Left lung (tissue), 10 donors: Measurements from ENCODE around the gene BRSK2. TPM values are rescaled to one million over a fixed set of nuclear protein-coding genes. Genes with fewer than 3 reads are reported as not detected.
"Not testable (repeated sequence)": the region's sequence is repeated elsewhere in the genome, so short reads cannot be mapped to it uniquely, and the experiment has no call there.

Experiments
- ATAC-seq: fragments of 200-7000 bp; cut with Tn5 transposase; one replicate; pipeline ENCODE4 v1.9.1; 2020; ENCODE audit warnings: moderate library complexity
- DNase-seq, 4 donors: peaks; one replicate each; pipeline ENCODE4 v3.0.0-alpha.2; 2013 to 2020
- H3K27ac ChIP-seq, 2 donors: fragments of 200-600 bp; sonication (generic) in 1 of 2; one replicate each; pipeline versions ENCODE4 v1.5.0 to v1.8.0; 2020 to 2021
- H3K27me3 ChIP-seq, 2 donors: fragments of 200-600 bp; sonication (generic) in 1 of 2; one replicate each; pipeline versions ENCODE4 v1.5.0 to v1.8.0; 2020 to 2021
- H3K36me3 ChIP-seq, 2 donors: fragments of 200-600 bp; sonication (generic) in 1 of 2; one replicate each; pipeline versions ENCODE4 v1.5.0 to v1.8.0; 2020 to 2021
- H3K4me1 ChIP-seq, 2 donors: fragments of 200-600 bp; one replicate each; pipeline ENCODE4 v1.8.0; 2021
- H3K4me3 ChIP-seq, 2 donors: fragments of 200-600 bp; sonication (generic) in 1 of 2; one replicate each; pipeline versions ENCODE4 v1.5.0 to v1.8.0; 2020 to 2021; ENCODE audit warnings: mild to moderate bottlenecking in 1 of 2
- H3K9me3 ChIP-seq, 2 donors: fragments of 200-600 bp; sonication (generic) in 1 of 2; one replicate each; pipeline versions ENCODE4 v1.5.0 to v1.8.0; 2020 to 2021
- CTCF ChIP-seq, 2 donors: fragments of 200-600 bp; sonication (generic) in 1 of 2; IDR thresholded peaks; one replicate each; pipeline versions ENCODE4 v1.5.0 to v1.8.0; 2021; ENCODE audit warnings: antibody characterized with exemption in 2 of 2
- intact Hi-C, 2 donors: fragments of 100-400 bp; cut with DNase I; formaldehyde crosslinking; loops; one replicate each; pipeline versions ENCODE4 v1.11.2 to v1.14.2; 2022
- polyA plus RNA-seq, 6 donors: library from polyadenylated mRNA; unstranded; fragments of 120-200 nt; gene quantifications; one replicate each; pipeline ENCODE4 v1.2.1, GENCODE V29; 2013; ENCODE audit not compliant: insufficient read length in 6 of 6
- total RNA-seq, 2 donors: library from RNA; stranded (reverse); fragmentation: NEBNext Ultra II Directional; extraction: Animal tissue kit (Norgen Biotek cat#: 25700); gene quantifications; one replicate each; pipeline ENCODE4 v1.2.1, GENCODE V29; 2021
- donor health status: DM: no; HTN: yes; CAD: no.
- donor health status: DM: no; HTN: no; CAD: no.

Gene BRSK2
- total and polyA plus RNA-seq, 8 donors: 0.13 to 1.1 (median 0.69) TPM

GRCh38 chr11:1508986-1509385 lies 119.3 kb downstream of the BRSK2 start:
- Histone ChIP-seq H3K9me3 (no peaks in the 10 kb centered on the region), H3K27ac (no peak overlapping the region), H3K36me3 (no peaks in the 10 kb centered on the region), H3K4me3 (no peak overlapping the region), H3K27me3 (no peaks in the 10 kb centered on the region), H3K4me1 (peaks cover 13 to 42% of the 10 kb centered on the region in 2 donors)
- TF ChIP-seq CTCF (IDR thresholded peaks at IDR 0.05): no peak
- DNase-seq (no peak), ATAC-seq (peak; percentile 68)
- intact Hi-C loops: no loop called here

GRCh38 chr11:1509626-1510255 lies 120.0 kb downstream of the BRSK2 start:
- no peak overlapping the region for H3K27ac ChIP-seq
- H3K4me1 ChIP-seq: peaks cover 10 to 44% of the 10 kb centered on the region in 2 donors
- intact Hi-C loops: loop anchor here in 1 of 2 donors (10.0 kb wide), 1 partner anchor 215 kb away; no protein-coding TSS in a partner anchor
- H3K4me3 ChIP-seq: no peak overlapping the region
- no peaks in the 10 kb centered on the region for H3K36me3 ChIP-seq
- ATAC-seq (no peak), DNase-seq (peak in 1 of 4 donors; percentile 37)
- no peaks in the 10 kb centered on the region for H3K9me3 ChIP-seq
- no peaks in the 10 kb centered on the region for H3K27me3 ChIP-seq
- TF ChIP-seq CTCF (IDR thresholded peaks at IDR 0.05): no peak

GRCh38 chr11:1510351-1510750 lies 120.6 kb downstream of the BRSK2 start:
- not testable (repeated sequence) for H3K27ac ChIP-seq, H3K9me3 ChIP-seq, H3K36me3 ChIP-seq, H3K27me3 ChIP-seq, ATAC-seq, H3K4me3 ChIP-seq
- intact Hi-C loops: loop anchor here in 1 of 2 donors (10.0 kb wide), 1 partner anchor 216 kb away; no protein-coding TSS in a partner anchor
- DNase-seq: peak in 1 of 4 donors; percentile 28
- peaks cover 12 to 51% of the 10 kb centered on the region in 2 donors for H3K4me1 ChIP-seq

- peaks cover 16 to 56% of the 10 kb centered on the region in 2 donors for H3K4me1 ChIP-seq
- H3K9me3 ChIP-seq: no peaks in the 10 kb centered on the region
- intact Hi-C loops: loop anchor here in 1 of 2 donors (10.0 kb wide), 1 partner anchor 216 kb away; no protein-coding TSS in a partner anchor
- no peak for TF ChIP-seq CTCF (IDR thresholded peaks at IDR 0.05)
- no peaks in the 10 kb centered on the region for H3K36me3 ChIP-seq
- ATAC-seq (no peak), DNase-seq (no peak)
- H3K27ac ChIP-seq: no peak overlapping the region
- no peak overlapping the region for H3K4me3 ChIP-seq
- H3K27me3 ChIP-seq: no peaks in the 10 kb centered on the region
These were observed 121.2 kb downstream of the BRSK2 start for GRCh38 chr11:1510928-1511327.

GRCh38 chr11:1511937-1512496 lies 122.3 kb downstream of the BRSK2 start:
- Histone ChIP-seq H3K27me3 (no peaks in the 10 kb centered on the region), H3K9me3 (no peaks in the 10 kb centered on the region), H3K27ac (no peak overlapping the region), H3K4me1 (peaks cover 16 to 65% of the 10 kb centered on the region in 2 donors), H3K36me3 (no peaks in the 10 kb centered on the region), H3K4me3 (no peak overlapping the region)
- no peak for TF ChIP-seq CTCF (IDR thresholded peaks at IDR 0.05)
- DNase-seq (peak in 1 of 4 donors; percentile 41), ATAC-seq (no peak)
- intact Hi-C loops: loop anchor here in 1 of 2 donors (10.0 kb wide), 1 partner anchor 217 kb away; no protein-coding TSS in a partner anchor

Other genes starting within 250 kb of the BRSK2 start
- gene MUC5AC, start 232.0 kb upstream of the BRSK2 start, total RNA-seq: under 1 TPM in 1 of 2 donors, not detected in 1; 0.37 TPM
- under 1 TPM; 0.04 to 0.75 (median 0.23) TPM for gene MUC5AC, start 232.0 kb upstream of the BRSK2 start, polyA plus RNA-seq
- 10 to 100 TPM in 1 of 2 donors, under 1 TPM in 1; 0.06 to 33.4 TPM for gene MUC5B, start 166.9 kb upstream of the BRSK2 start, total RNA-seq
- under 1 TPM; 0.13 to 0.40 (median 0.27) TPM for gene MUC5B, start 166.9 kb upstream of the BRSK2 start, polyA plus RNA-seq
- 10 to 100 TPM; 54.7 to 63.5 TPM for gene TOLLIP, start 80.3 kb upstream of the BRSK2 start, total RNA-seq
- gene TOLLIP, start 80.3 kb upstream of the BRSK2 start, polyA plus RNA-seq: 10 to 100 TPM; 22.4 to 32.6 (median 25.0) TPM
- gene MOB2, start 96.8 kb downstream of the BRSK2 start, total RNA-seq: 10 to 100 TPM; 38.6 to 41.3 TPM
- 10 to 100 TPM; 36.1 to 39.9 (median 37.1) TPM for gene MOB2, start 96.8 kb downstream of the BRSK2 start, polyA plus RNA-seq
- 10 to 100 TPM in 1 of 2 donors, 1 to 10 TPM in 1; 9.9 to 21.8 TPM for gene DUSP8, start 182.3 kb downstream of the BRSK2 start, total RNA-seq
- 1 to 10 TPM in 5 of 6 donors, under 1 TPM in 1; 0.80 to 2.0 (median 1.6) TPM for gene DUSP8, start 182.3 kb downstream of the BRSK2 start, polyA plus RNA-seq
- gene KRTAP5-1, start 195.3 kb downstream of the BRSK2 start, total RNA-seq: not detected
- under 1 TPM in 1 of 6 donors, not detected in 5; 0.21 TPM for gene KRTAP5-1, start 195.3 kb downstream of the BRSK2 start, polyA plus RNA-seq
- not detected for gene KRTAP5-2, start 208.4 kb downstream of the BRSK2 start, total RNA-seq
- not detected for gene KRTAP5-2, start 208.4 kb downstream of the BRSK2 start, polyA plus RNA-seq
- gene KRTAP5-3, start 218.5 kb downstream of the BRSK2 start, total RNA-seq: not detected
- not detected for gene KRTAP5-3, start 218.5 kb downstream of the BRSK2 start, polyA plus RNA-seq
- not detected for gene KRTAP5-4, start 232.2 kb downstream of the BRSK2 start, total RNA-seq
- gene KRTAP5-4, start 232.2 kb downstream of the BRSK2 start, polyA plus RNA-seq: not detected
- not detected for gene KRTAP5-5, start 239.8 kb downstream of the BRSK2 start, total RNA-seq
- gene KRTAP5-5, start 239.8 kb downstream of the BRSK2 start, polyA plus RNA-seq: not detected